T-helper 22 cell (primary cell): ENCODE measurements around the gene PRDM5.

ENCODE experiments used
- DNase-seq: peaks from one replicate; pipeline ENCODE4 v3.0.0-alpha.2; 2020; ENCODE audit warnings: low read depth

PRDM5 gene

DNA sequence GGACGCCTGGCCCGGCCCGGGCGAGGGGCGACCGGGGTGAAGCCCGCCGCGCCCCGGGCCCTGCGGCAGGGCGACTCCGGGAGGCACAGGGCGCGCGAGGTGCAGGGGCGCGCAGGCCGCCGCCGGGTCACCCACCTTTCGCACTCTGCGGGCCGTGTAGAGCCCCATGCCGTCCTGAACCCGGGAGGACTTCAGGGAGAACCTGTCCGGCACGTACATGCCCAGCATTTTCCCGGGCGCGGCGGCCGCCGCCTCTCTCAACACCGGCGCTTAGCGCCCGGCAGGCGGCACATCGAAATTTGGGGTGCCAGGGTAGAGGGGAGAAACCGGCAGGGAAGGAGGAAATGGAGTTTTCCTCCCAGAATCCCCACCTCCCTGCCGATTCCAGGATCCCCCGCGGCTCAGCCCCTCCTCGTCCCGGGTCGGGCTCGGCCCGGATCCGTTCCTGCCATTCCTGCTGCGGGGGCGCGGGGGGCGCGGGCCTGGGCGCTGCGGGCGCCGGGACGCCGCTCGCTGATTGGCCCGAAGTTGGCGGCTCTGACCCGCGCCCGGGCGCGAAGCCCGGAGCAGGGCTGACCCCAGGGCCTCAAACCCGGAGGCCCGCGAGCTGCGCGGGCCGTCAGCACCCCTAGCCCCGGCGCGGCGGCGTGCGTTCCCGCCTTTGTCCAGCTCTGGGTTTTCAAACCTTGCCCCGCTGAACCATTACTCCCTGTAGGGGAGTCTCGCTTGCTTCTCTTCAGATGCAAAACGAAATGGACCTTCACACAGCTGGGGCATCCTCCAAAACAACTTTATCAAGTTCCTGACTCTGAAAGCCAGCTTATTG lies at the start of gene PRDM5:
PRDM5 (minus strand) TSS at position 346 of the 826 bp plus-strand sequence; CDS start at position 228, 118 bp downstream.
- no peak for DNase-seq

DNA sequence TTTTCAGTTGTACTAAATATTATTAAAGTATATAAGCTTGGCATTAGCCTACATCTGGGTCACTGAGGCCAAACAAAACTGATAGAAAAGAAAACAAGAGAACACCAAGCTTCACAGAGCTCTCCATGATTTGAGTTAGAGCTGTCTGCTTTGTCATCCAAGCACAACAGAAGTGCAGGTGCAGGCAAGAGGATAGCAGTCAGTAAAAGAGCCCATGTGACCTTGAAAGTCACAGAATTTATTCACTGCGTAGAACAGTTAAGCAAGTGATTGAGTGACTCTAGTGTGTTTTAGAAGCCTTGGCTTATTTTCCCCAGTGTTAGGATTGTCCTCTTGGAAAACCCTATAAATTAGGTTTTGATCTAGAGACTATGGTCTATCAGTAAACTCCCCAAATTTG lies 49.4 kb upstream of the PRDM5 start:
- DNase-seq: no peak

DNA sequence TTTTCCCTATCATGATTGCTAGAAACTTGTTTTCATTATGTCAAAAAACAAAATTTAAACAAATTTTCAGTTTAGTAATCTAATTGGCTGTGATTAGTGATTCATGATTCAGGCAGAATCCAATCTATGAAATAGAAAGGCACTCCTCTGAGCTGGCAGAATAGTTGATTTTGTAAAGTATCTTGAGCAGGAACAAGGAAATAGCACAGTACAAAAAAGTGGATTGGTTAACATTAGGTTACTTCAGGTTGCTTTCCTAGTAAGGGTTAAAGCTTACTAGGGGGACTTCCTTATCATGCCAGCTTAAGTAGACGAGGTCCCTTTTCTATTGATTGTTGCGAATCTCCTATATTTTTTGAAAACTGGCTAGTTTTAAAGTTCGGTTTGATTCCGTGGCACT lies 43.4 kb upstream of the PRDM5 start:
- DNase-seq: no peak

DNA sequence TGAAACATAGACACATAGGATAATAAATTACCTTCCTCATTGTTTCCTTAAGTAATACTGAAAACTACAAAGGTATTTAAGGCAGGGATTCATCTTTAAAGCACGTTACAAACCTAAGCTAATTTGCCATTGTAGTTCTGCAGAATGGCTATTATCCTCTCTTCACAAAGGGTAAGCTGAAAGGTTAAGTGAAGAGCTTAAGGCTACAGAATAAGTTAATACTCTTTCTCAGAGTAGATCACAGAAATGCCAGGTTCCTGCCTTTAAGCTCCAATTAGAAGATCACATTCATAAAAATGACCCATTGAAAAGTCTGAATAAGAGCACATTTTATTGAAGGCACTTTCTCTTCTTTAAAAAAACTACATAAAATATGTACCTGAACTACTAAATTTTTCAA lies 42.1 kb upstream of the PRDM5 start:
- DNase-seq: no peak

DNA sequence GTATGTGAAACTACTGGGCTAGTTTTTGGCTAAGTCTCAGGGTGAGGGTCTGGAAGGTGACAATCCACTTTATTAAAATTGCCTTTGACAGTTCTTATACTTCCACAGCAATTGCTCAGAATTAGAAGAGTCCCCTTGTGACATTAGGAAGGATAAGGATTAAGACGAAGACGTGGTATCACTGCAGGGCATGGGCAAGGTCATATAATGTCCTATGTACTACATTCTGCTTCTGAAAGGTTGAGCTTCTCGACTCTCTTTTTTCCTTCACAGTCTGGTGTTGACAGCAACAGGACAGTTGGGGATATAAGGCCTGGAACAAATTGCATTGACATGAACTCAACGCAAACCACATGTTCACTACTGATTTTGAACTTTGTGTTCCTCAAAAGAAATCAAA lies 40.9 kb upstream of the PRDM5 start:
- DNase-seq: no peak

DNA sequence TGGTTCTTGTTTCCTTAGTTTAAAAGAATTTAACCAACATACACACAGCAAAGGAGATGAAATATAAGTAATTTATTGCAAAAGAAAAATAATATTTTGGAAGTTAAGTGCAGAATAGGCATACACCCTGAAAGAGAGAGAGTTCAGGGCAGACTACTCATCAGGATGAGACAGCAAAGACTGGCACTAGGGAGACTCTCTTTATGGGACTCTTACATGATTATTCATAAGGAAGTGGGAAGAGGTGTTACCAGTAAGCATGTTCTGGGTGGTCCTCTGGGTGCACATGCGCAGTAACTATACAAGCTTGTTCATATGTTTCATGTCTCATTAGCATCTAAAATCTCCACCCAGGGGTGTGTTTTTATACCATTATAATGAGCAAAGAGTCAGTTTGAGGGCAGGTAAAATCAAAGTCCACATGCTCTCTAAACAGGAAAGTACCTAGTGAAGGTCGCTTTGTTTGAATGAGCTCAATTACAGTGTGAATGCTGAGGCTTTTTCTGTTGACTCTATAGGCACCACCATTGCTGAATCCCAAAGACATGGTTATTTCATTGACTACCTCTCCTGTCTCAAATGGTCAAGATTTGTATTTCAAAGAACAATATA lies 38.2 kb upstream of the PRDM5 start:
- no peak for DNase-seq

DNA sequence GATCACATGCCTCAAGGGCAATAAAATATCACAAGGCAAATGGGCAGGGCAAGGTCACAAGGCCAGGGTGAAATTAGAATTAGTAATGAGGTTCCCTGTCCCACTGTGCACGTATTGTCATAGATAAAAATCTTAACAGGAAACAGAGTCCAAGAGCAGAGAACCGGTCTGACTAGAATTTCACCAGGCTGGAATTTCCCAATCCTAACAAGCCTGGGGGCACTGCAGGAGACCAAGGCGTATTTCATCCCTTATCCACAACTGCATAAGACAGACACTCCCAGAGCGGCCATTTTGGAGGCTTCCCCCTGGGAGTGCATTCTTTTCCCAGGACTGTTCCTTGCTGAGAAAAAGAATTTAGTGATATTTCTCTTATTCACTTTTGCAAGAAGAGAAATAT lies 25.9 kb upstream of the PRDM5 start:
- DNase-seq: no peak

DNA sequence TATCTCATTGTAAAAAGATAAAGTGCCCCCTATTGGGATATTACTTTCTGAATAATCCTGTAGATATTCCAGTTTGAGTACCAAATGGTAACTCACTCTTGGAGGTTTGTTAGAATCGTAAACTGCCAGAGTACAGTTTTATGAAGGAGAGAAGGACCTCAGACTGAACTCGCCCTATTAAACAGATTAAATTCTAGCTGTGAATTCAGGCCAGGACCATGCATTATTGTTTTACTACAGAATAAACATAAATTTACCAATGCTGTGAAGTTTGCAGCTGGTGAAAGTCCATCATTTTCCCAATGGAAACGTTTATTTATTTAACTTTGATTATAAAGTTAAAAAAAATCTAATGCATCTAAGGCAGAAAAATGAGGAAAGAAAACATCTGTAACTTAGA lies 20.2 kb upstream of the PRDM5 start:
- no peak for DNase-seq

DNA sequence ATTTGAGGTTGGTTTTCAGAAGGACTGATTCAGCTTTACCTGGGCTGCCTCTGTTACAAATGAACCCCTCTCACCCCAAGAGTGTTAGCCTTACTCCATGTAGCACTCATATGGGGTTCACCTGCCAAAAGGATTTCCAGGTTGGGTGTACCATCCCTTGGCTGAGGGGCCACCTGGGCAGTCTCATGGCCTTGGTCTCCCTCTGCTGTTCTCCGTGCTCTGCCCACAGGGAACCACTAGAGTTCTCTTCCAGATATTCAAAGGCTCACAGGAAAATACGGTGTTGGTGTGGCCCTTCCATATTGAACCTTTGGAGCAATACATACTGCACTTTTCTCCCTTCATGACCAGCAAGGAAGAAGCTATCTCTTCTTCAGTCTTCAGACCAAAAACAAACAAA lies 18.0 kb upstream of the PRDM5 start:
- no peak for DNase-seq

DNA sequence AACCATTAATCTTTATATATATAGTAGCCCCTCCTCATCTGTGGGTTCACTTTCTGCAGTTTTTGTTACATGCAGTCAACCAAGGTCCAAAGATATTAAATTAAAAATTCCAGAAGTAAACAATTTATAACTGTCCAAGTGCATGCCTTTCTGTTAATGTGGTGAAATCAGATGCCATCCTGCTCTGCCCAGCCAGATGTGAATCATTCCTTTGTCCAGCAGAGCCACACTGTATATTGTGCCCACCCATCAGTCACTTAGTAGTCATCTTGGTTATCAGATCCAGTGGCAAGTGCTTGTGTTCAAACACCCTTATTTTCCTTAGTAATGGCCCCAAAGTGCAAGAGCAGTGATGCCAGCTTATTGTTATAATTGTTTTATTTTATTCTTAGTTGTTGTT lies 17.2 kb upstream of the PRDM5 start:
- no peak for DNase-seq

DNA sequence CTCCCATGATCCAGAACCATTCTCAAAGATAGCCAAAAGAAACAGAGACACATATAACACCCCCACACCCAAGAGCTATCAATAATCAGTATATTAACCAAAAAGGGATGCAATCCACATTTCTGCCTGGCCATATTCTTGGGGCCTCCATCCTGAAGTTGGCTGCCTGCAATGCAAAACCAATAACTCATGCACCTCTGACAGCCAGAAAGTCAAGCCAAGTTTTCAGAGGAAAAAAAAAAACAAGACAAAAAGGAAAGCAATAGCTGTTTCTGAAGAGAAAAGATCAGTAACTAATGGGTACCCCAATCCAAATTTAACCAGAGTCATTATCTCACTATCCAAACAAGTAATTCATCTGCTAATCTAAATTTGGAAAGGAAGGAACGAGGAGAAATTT lies 7.3 kb upstream of the PRDM5 start:
- no peak for DNase-seq

DNA sequence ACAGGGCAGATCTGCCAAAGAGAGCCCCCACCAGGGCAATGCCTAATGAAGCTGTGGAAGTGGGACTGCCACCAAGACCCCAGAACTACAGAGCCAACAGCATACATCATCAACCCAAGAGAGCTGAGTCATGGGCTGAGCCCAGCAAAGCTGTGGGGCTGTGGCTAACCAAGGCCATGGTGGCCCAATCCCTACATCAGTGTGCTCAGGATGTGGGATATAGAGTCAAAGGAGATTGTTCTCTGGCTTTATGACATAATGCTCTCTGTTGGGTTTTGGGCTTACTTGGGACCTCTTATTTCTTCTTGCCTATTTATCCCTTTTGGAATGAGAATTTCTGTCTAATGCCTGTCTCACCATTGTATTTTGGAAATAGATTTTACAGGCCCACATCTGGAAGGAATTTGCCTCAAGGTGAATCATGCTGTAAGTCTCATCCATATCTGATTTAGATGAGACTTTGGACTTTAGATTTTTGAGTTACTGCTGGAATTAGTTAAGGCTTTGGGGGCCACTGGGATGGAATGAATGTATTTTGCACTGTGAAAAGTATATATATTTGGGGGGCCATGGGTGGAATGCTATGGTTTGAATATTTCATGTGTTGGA lies 5.4 kb upstream of the PRDM5 start:
- DNase-seq: no peak

DNA sequence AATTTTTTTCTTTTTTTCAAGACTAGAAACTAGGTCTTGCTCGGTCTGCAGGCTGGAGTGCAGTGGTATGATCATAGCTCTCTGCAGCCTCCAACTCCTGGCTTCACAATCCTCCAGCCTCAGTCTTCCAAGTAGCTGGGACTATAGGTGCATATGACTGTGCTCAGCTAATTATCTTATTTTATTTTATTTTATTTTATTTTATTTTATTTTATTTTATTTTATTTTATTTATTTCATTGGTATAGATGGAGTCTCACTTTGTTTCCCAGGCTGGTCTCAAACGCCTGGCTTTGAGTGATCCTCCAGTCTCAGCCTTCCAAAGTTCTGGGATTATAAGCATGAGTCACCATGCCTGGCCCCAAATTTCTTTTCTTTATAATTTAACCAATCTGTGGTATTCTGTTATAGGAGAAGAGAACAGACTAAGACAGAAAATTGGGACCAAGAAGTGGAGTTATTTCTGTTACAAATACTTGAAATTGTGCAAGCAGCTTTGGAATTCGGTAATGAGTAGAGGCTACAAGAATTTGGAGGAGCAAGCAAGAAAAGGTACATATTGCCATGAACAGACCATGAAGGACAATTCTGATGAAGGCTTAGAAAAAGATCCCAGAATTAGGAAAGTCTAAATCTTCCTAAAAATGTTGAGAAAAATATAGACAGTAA lies 4.0 kb upstream of the PRDM5 start:
- no peak for DNase-seq

DNA sequence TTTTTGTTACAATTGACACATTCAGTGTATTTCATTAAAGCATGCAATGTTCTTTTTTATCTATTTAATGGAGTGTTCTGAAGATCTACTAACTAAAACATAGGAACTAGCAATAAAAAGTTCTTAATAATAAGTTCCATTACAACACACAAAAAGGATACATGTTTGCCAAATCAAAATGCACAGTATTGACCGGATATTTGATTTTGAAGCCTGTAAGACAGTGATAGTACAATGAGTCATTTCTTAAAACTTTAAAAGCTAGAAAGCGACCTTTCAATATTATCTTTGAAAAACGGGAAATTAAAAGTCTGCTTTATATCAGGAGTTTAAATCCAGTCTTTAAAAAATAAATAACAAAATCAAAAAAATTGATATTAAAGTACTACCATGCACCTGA lies 2.4 kb upstream of the PRDM5 start:
- no peak for DNase-seq

DNA sequence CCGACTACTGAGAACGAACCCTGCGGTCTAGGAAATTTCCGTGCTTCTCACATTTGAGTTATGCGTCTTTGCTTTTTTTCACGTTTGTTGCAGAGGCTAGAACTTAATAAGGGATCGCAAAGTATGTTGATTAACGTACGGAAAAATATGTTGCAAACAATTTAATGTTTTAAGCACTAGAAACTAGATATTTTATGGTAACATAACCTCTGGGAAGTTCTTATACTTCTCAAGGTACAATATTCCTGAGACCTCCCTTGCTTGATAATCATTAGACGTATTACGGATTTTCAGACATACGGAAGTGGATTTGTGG lies 639 bp upstream of the PRDM5 start:
- DNase-seq: no peak

DNA sequence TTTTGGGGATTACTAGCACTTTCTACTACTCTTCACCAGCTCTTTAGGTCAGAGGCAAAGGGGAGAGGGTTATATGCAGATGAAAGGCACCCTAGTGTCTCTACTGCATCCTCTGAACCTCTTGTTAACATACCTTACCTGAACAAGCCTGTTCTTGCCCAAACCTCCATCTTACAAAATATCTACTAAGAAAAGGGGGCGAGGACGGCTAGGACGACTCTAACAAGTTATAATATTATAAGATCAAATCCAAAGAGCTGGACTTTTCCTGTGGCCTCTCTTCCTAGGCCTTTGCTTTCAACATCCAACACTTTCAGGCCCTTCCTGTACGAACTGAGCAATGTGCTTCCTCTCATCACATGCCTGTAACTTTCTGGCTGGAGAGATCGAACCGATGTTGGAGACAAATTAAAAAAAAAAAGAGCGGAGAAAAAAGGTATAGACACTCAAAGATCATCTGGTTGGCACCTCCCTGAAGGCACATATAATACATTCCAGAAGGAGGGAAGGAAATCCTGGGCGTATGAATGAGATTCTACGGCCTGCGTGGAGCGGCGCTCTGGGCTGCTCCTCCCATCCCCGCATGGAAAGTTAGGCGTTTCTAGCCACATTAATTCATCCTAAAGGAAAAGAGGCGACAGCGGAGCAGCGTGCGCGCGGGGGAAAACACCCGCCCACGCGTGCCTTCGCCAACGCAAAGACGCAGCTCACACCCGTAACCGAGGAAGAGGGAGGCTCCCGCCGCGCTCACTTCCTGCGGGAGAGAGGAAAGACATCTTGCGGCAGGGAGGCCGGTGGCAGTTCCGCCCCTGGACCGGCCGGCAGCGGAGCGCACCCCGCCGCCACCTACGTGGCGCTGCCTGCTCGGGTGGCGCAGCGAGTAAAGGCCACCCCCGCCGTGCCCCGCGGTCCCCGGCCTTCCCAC lies 808 bp downstream of the PRDM5 start:
- no peak for DNase-seq

DNA sequence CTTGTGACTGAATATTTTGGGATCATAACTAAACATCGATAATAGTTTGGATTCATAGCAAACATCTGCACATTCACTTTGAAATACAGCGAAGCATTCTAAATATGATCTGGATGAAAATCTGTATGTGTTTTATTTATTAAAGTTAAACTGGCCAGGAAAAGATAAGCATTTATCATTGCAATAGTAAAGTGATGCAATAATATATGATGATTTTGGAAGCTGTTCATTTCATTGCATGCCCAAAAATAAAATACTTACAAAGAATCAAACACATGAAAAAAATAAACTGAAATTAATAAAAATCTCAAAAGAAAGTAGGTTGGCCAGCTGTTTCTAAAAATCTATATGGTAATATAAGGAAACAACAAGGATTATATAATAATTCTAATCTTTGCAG lies 1.9 kb downstream of the PRDM5 start:
- no peak for DNase-seq

DNA sequence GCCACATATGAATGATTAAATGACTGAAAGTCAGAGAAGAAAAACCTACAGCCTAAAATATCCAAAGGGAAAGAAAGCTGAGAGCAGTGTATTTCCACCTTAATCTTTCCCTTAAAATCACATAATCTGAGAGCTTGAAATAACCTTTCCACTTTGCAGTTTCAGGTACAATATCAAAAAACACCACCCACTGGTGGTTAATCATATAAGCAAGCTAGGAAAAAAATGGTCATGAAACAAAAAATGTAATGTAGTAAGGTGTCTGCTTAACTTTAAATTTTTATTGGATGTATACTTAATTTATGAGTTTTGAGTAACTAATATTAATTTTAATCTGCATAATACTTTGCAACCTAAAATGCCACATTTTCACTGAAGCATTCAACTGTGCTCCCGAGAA lies 3.2 kb downstream of the PRDM5 start:
- DNase-seq: no peak

DNA sequence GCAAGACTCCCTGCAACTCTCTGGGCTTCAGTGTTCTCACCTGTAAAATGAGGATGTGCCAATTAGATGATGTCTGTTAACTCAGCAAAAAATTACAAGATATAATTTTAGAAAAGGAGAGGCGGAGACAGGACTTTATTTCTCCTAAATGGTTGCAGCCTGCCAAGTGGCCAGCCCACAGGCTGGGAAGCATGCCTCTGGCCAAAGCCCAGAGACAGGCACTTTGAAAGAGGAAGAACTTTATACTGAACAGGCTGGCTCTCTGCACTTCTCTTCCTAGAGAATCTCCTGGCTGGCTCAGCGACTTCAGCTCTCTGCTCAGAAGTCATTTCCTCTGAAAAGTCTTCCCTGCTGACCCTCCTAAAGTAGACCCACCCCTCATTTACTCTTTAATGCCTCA lies 3.7 kb downstream of the PRDM5 start:
- DNase-seq: no peak

DNA sequence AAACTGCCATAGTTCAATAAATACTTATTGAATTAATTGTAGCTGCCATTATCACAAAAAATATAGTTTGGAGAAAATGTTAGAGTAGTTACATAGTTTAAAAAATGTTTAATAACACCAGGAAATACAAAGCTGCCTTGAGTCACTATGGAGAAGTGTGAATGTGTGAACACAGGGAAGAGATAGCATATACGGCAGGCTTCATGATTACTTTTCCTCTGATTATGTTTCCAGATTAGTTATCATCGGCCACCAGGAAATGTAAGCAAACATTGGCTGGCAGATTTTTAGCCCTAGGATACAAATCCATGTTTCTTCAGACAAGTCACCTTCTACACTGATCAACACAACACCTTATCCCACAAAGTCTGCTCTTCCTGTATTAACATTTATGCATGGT lies 4.4 kb downstream of the PRDM5 start:
- no peak for DNase-seq

DNA sequence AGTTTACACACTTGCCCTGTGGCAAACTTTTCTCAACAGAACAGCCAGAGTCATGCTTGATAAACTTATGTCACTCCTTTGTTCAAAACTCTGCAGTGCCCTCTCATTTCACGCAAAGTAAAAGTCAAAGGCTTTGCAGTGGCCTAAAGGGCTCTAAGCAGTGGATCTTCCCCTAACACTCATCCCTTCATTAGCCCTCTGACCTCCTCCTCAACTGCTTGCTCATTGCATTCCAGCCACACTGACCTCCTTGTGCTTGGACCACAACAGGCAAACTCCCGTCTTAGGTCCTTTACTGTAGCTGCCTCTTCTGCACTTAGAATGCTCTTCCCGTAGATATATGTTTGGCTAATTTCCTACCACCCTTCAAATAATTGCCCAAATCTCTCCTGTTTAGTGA lies 5.6 kb downstream of the PRDM5 start:
- DNase-seq: no peak

DNA sequence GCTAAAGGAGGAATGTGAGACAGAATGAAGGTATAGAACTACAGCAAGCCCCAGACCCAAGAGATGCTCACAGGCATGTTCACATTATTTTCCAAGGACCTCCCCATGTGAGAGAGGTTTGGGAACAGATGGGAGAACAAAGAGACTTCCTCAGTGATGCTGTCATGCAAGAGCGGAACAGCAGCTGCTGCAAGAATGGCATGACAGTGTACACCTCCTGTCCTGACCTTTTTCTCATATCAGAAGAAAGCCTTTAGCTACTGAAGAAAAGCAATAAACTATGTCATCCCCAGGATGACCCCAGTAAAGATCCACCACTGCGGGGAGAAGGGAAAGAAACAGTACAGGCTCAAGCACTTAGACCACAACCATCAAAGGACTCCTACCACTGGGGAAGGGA lies 7.2 kb downstream of the PRDM5 start:
- no peak for DNase-seq
